D721Med (cell line): ENCODE measurements around the gene CCDC59.
"Not testable (repeated sequence)": the region's sequence is repeated elsewhere in the genome, so short reads cannot be mapped to it uniquely, and the experiment has no call there.

Experiments used
- DNase-seq: peaks from one replicate; pipeline ENCODE4 v3.0.0; 2011; ENCODE audit warnings: low spot score; ENCODE audit not compliant: insufficient read length
- FAIRE-seq: peaks from 2 replicates; lab custom pipeline; 2011; peaks lifted over from hg19 to GRCh38; lab: Jason Lieb, UNC
- TF ChIP-seq, protein P1 (sequence below): IDR thresholded peaks from 2 replicates; pipeline ENCODE4 v1.5.1; 2012; ENCODE audit warnings: mild to moderate bottlenecking, control low read depth; ENCODE audit not compliant: insufficient read depth; ENCODE audit errors: missing control alignments

CCDC59 gene

DNA sequence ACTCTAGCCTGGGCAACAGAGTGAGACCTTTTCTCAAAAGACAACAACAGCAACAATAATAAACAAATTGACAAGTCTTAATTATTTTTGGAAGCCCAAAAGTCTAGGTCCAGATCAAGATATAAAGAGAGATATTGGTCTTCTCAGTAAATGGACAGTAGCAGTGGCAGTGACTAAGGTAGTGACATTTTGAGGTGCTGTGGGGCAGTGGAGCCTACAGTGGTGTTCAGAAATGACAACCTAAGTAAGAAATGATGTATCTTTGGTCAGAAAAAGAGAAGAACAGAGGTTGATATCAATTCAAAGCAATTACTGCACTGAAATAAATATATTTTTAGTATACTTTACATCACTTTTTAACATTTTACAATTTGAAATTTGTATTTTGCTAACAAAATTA lies 20.8 kb upstream of the CCDC59 start:
- DNase-seq: no peak
- TF ChIP-seq, protein P1, sequence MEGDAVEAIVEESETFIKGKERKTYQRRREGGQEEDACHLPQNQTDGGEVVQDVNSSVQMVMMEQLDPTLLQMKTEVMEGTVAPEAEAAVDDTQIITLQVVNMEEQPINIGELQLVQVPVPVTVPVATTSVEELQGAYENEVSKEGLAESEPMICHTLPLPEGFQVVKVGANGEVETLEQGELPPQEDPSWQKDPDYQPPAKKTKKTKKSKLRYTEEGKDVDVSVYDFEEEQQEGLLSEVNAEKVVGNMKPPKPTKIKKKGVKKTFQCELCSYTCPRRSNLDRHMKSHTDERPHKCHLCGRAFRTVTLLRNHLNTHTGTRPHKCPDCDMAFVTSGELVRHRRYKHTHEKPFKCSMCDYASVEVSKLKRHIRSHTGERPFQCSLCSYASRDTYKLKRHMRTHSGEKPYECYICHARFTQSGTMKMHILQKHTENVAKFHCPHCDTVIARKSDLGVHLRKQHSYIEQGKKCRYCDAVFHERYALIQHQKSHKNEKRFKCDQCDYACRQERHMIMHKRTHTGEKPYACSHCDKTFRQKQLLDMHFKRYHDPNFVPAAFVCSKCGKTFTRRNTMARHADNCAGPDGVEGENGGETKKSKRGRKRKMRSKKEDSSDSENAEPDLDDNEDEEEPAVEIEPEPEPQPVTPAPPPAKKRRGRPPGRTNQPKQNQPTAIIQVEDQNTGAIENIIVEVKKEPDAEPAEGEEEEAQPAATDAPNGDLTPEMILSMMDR: no peak
- FAIRE-seq: no peak

DNA sequence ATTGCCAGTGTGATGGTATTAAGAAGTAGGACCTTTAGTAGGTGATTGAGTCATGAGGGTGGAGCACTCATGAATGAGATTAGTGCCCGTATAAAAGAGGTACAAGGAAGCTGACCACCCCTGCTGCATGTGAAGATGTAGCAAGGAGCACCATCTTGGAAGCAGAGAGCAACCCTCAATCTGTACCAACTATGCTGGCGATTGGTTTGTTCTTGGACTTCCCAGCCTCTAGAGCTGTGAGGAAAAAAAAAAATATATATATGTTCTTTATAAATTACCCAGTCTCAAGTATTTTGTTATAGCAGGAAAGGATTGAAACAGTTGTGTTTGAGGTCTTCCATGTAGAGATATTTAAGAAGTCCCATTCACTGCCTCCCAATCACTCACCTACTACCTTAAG lies 17.0 kb upstream of the CCDC59 start:
- DNase-seq: no peak
- TF ChIP-seq, protein P1: no peak
- FAIRE-seq: no peak

DNA sequence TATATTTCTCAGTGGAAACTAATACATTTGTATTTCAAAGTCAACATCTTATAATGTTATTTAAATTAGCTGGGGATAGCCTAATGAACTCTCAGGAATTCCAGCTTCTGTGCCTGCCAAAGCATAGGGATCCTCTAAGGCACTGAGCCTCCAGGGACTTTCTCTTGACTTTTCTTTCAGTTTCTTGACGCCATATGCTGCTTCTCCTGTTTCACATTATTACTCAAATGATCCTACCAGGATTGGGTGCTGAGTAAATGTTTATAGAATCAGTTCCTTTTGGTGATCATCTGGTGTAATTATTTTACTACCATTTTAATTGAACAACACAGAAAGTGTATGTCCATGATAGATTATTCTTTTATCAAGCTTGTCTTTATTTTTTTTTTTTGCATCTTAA lies 8.0 kb upstream of the CCDC59 start:
- DNase-seq (no peak), FAIRE-seq (peak; percentile 53)
- TF ChIP-seq, protein P1: no peak

DNA sequence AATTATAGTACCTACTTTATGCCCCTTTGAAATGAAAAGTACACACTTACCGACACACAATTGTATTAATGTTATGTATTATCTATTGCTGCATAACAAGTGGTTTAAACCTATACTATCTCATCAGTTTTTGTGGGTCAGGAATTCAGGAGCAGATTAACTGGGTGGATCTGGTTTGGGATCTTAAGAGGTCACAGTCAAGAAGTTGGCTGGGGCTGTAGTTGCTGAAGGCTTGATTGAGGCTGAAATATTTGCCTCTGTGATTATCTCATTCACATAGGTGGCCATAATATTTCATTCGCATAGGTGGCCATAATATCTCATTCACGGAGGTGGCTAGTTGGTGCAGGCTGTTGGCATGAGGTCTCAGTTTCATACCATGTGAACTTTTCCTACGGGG lies 5.8 kb upstream of the CCDC59 start:
- FAIRE-seq (no peak), DNase-seq (no peak)
- TF ChIP-seq, protein P1: no peak

DNA sequence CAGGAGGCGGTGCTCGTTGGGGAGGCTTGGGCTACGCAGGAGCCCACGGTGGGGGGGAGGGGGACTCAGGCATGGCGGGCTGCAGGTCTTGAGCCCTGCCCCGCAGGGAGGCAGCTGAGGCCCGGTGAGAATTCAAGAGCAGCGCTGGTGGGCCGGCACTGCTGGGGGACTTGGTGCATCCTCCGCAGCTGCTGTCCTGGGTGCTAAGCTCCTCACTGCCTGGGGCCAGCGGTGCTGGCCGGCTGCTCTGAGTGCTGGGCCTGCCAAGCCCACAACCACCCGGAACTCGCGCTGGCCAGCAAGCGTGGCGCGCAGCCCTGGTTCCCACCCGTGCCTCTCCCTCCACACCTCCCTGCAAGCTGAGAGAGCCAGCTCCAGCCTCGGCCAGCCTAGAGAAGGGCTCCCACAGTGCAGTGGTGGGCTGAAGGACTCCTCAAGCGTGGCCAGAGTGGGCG lies 3.3 kb upstream of the CCDC59 start:
- TF ChIP-seq, protein P1: no peak
- DNase-seq: no peak
- FAIRE-seq: no peak

DNA sequence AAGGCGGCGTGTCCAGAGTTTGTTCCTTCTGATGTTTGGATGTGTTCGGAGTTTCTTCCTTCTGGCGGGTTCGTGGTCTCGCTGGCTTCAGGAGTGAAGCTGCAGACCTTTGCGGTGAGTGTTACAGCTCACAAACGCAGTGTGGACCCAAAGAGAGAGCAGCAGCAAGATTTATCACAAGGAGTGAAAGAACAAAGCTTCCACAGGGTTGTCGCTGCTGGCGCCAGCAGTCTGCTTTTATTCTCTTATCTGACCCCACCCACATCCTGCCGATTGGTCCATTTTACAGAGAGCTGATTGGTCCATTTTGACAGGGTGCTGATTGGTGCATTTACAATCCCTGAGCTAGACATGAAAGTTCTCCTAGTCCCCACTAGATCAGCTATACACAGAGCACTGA lies 2.6 kb upstream of the CCDC59 start:
- FAIRE-seq, DNase-seq: not testable (repeated sequence)

DNA sequence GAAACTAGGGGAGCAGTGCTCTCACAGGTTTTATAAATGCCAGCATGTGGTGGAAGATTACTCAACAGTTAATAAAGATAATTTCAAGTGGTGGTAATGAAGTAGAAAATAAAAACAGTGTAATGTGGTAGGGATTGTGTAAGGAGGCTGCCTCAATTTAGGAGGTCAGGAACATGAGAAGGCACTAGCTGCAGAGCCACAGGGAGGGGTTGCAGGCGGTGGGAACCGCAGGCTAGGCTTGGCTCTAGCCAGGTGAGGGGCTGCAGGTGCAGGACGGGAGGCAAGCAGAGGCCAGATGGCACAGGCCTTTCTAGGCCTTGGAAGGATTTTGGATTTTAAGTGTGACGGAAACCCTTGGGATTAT lies 910 bp upstream of the CCDC59 start:
- TF ChIP-seq, protein P1: no peak
- FAIRE-seq (no peak), DNase-seq (no peak)

DNA sequence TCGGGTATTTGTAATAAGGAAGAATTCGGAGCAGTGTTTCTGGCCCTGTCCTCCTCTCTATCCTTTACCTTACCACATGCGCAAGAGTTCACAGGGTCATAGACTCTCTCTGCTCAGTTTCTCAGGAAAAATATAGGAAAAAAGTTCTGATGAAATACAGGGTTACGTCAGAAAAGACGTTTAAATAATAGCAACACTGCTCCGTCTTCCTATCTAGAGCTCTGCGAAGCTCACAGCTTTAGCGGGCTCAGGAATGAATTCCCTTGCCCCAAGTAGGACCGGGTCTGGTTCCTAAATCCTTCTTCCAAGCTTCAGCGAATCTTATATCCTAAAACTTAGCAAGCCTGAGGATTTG lies 365 bp downstream of the CCDC59 start:
- DNase-seq (no peak), FAIRE-seq (no peak)
- TF ChIP-seq, protein P1: no peak
